Stimulated activated naive B cell treated with anti-CD40 and anti-IgM and Interleukin-4, amounts not matched to agents 10 μg/mL and 1 μg/mL and 100 μg/mL, for 72 hours (primary cell): Measurements from ENCODE around the gene C4orf54.

Source experiments
- ATAC-seq, 2 donors: fragments of 150-1000 bp; cut with Tn5 transposase; replicated peaks; 2 replicates each; pipeline ENCODE4 v1.10.0; 2021; ENCODE audit warnings: moderate library complexity in 1 of 2
- DNase-seq: peaks from one replicate; pipeline ENCODE4 v3.0.0; 2021
- H3K27ac Mint-ChIP-seq: one replicate; pipeline ENCODE4 v1.8.0; 2022; ENCODE audit warnings: mild to moderate bottlenecking, mixed read lengths
- H3K27me3 Mint-ChIP-seq, 2 donors: one replicate each; pipeline ENCODE4 v1.8.0; 2022; ENCODE audit warnings: mixed read lengths in 2 of 2
- H3K36me3 Mint-ChIP-seq, 2 donors: one replicate each; pipeline ENCODE4 v1.8.0; 2022; ENCODE audit warnings: mixed read lengths in 2 of 2, mild to moderate bottlenecking in 1 of 2
- H3K4me1 Mint-ChIP-seq, 2 donors: one replicate each; pipeline ENCODE4 v1.8.0; 2022; ENCODE audit warnings: mixed read lengths in 2 of 2, mild to moderate bottlenecking in 1 of 2
- H3K4me3 Mint-ChIP-seq, 2 donors: one replicate each; pipeline ENCODE4 v1.8.0; 2022; ENCODE audit warnings: mild to moderate bottlenecking in 2 of 2, mixed read lengths in 2 of 2, moderate library complexity in 1 of 2
- H3K9me3 Mint-ChIP-seq, 2 donors: one replicate each; pipeline ENCODE4 v1.8.0; 2022; ENCODE audit warnings: mixed read lengths in 2 of 2, mild to moderate bottlenecking in 1 of 2

Gene C4orf54

DNA sequence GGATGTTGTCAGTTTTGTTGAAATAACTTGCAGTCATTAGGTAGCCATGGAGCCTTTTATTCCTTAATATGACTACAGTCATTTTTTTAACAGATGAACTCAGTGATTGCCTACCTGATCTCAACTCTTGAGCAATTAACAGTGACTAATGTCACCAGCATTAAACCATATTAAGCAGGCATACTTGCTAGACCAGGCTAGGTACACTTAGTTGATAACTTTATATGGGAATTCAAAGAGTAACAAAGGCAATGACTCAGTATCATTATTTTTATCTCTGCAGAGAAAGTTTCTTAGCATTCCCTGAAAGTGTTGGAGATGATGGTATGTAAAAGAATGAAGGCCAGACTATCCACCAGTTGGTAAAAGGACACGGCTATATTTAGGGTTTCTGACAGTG is at the start of gene C4orf54:
TSS of gene C4orf54 (minus strand) at position 31 of the 400 bp plus-strand sequence. CDS start 3,180 bp downstream, outside the sequence.
- H3K36me3 Mint-ChIP-seq = no peaks in the 10 kb centered on the region
- no peak for ATAC-seq
- DNase-seq = no peak
- no peak within 1 kb of the TSS for H3K4me3 Mint-ChIP-seq
- no peak within 1 kb of the TSS for H3K27ac Mint-ChIP-seq
- peaks cover 0 to 10% of the 10 kb centered on the region in 2 donors for H3K27me3 Mint-ChIP-seq
- peaks cover 1 to 3% of the 10 kb centered on the region in 2 donors for H3K9me3 Mint-ChIP-seq
- H3K4me1 Mint-ChIP-seq = no peaks in the 10 kb centered on the region

DNA sequence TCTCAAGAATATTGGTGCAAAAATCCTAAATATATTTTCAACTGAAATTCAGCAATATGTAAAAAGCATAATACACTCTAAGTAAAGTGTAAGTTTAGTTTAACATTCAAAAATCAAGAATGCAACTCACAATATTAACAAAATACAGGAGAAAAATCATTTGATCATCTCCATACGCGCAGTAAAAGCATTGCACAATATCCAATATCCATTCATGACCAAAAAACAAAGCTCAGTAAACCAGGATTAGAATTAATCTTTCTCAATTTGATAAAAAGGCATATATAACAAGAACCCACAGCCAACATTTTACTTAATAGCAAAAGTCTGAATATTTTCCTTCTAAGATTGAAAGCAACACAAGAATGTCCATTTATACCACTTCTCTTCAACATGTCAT is 48.3 kb upstream of the C4orf54 start:
- DNase-seq (no peak), ATAC-seq (no peak)
- no peak overlapping the region for H3K27ac Mint-ChIP-seq
- H3K9me3 Mint-ChIP-seq = no peaks in the 10 kb centered on the region
- peaks cover 15 to 19% of the 10 kb centered on the region in 2 donors for H3K27me3 Mint-ChIP-seq
- H3K36me3 Mint-ChIP-seq = no peaks in the 10 kb centered on the region
- H3K4me1 Mint-ChIP-seq = no peaks in the 10 kb centered on the region
- no peak overlapping the region for H3K4me3 Mint-ChIP-seq

DNA sequence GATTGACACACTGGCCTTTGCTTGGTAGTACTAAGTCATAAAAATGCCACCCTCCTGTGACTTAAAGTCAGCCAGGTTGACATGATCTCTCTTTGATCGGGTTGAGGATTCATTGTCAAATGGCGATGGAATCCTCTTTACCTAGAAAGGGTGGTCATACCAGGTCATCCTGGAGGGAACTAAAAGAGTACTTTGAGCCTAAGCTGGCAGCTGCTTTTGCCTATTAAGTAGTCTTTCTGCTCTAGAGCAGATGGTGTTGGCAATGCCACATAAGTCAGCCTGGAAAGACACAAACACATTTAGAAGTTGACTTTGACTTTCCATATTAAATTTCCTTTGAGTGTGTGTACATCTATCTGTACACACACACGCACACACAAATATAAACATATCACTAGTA is 39.2 kb upstream of the C4orf54 start:
- Mint-ChIP-seq H3K4me1 (no peaks in the 10 kb centered on the region), H3K36me3 (no peaks in the 10 kb centered on the region), H3K27me3 (peaks cover 21 to 36% of the 10 kb centered on the region in 2 donors), H3K4me3 (no peak overlapping the region), H3K27ac (no peak overlapping the region), H3K9me3 (peaks cover under 1 to 4% of the 10 kb centered on the region in 2 donors)
- no peak for ATAC-seq
- no peak for DNase-seq

DNA sequence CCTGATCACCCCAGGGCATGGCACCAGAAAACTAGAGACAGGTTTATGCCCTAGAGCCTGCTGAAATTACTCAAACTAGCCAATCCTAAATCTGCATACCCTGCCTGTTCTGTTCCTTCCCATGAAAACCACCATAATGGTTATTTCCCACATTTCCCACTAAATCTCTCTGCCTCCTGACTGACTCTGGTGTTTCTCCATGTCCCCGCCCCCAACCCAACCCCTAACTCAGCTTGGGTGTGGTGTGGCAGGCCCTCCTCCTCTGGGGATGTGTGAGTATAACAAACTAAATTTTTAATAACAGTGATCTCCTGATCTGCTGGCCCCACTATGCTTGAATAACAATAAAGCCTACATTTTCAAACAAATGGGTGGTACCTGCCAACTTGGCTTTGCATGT is 35.5 kb upstream of the C4orf54 start:
- no peak overlapping the region for H3K4me3 Mint-ChIP-seq
- ATAC-seq (no peak), DNase-seq (no peak)
- H3K9me3 Mint-ChIP-seq = peaks cover 16 to 17% of the 10 kb centered on the region in 2 donors
- no peak overlapping the region for H3K27ac Mint-ChIP-seq
- peaks cover 0 to 5% of the 10 kb centered on the region in 2 donors for H3K36me3 Mint-ChIP-seq
- peaks cover 4 to 7% of the 10 kb centered on the region in 2 donors for H3K27me3 Mint-ChIP-seq
- H3K4me1 Mint-ChIP-seq = no peaks in the 10 kb centered on the region

DNA sequence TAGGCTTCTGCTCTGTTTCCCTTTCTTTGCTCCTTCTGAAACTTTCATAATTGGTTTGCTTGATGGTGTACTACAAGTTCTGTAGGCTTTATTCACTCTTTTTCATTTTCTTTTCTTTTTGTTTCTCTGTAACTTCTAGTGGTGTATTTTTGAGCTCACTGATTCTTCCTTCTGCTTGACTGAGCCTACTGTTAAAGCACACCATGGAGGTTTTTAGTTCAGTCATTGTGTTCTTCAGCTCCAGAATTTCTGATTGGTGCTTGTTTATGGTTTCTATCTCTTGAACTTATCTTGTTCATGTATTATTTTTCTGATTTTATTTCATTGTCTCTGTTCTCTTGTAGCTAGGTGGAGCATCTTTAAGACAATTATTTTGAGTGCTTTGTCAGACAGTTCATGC is 33.4 kb upstream of the C4orf54 start:
- H3K27me3 Mint-ChIP-seq = peaks cover 4 to 7% of the 10 kb centered on the region in 2 donors
- no peak overlapping the region for H3K4me3 Mint-ChIP-seq
- peaks cover 16 to 17% of the 10 kb centered on the region in 2 donors for H3K9me3 Mint-ChIP-seq

DNA sequence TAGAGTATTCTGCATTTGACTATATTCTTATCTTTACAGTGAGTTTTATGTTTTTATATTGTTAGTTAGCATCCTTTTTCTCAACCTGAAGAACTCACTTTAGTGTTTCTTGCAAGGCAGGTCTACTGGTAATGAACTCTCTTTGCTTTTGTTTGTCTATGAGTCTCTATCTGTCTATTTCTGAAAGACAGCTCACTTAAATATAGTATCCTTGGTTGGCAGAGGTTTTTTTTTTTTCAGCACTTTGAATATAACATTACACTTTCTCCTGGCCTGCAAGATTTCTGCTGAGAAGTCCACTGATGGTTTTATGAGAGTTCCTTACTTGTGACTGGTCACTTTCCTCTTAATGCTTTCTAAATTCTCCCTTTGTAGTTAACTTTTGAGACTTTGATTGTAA is 32.8 kb upstream of the C4orf54 start:
- H3K9me3 Mint-ChIP-seq = peaks cover 16 to 17% of the 10 kb centered on the region in 2 donors
- peaks cover 0 to 5% of the 10 kb centered on the region in 2 donors for H3K36me3 Mint-ChIP-seq
- H3K4me3 Mint-ChIP-seq = no peak overlapping the region
- H3K27me3 Mint-ChIP-seq = peaks cover 4 to 7% of the 10 kb centered on the region in 2 donors
- no peak overlapping the region for H3K27ac Mint-ChIP-seq
- ATAC-seq (no peak), DNase-seq (no peak)
- H3K4me1 Mint-ChIP-seq = no peaks in the 10 kb centered on the region

More for the DNA sequence above, 33.4 kb upstream of the C4orf54 start:
- Mint-ChIP-seq H3K36me3 (peaks cover 0 to 5% of the 10 kb centered on the region in 2 donors), H3K4me1 (no peaks in the 10 kb centered on the region), H3K27ac (no peak overlapping the region)
- DNase-seq (no peak), ATAC-seq (no peak)

DNA sequence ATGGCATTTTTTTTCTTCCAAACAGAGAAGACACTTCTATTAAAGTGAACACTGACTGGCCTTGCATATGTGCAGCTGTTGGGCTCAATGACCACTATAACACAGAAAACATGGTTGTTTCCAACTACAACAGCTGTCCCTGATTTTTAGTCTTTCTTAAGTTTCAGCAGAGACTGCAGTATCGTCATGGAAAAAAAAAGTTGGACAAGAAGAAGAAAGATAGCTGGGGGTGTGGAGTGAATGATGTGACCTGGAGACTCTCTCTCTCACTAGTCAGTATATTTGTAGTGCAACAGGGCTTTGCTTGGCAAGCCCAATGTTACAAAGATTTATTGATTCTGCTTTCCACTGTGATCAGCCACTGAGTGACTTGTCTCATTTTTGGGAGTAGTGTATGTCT is 29.5 kb upstream of the C4orf54 start:
- ATAC-seq (no peak), DNase-seq (no peak)
- H3K4me3 Mint-ChIP-seq = no peak overlapping the region
- H3K27me3 Mint-ChIP-seq = peaks cover 0 to 11% of the 10 kb centered on the region in 2 donors
- H3K4me1 Mint-ChIP-seq = no peaks in the 10 kb centered on the region
- no peak overlapping the region for H3K27ac Mint-ChIP-seq
- H3K36me3 Mint-ChIP-seq = peaks cover 0 to 5% of the 10 kb centered on the region in 2 donors
- H3K9me3 Mint-ChIP-seq = peaks cover 15 to 16% of the 10 kb centered on the region in 2 donors

DNA sequence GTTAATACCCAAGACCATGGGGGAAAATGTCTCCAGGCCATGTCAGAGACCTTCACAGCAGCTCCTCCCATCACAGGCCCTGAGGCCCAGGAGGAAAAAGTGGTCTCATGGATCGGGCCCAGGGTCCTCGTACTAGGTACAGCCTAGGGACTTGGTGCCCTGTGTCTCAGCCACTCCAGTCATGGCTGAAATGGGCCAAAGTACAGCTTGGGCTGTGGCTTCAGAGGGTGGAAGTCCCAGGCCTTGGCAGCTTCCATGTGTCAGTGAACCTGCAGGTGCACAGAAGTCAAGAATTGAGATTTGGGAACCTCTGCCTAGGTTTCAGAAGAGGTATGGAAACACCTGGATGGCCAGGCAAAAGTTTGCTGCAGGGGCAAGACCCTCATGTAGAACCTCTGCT is 27.6 kb upstream of the C4orf54 start:
- no peak overlapping the region for H3K4me3 Mint-ChIP-seq
- H3K36me3 Mint-ChIP-seq = peaks cover 0 to 3% of the 10 kb centered on the region in 2 donors
- no peak for DNase-seq
- no peaks in the 10 kb centered on the region for H3K4me1 Mint-ChIP-seq
- ATAC-seq = no peak
- H3K9me3 Mint-ChIP-seq = peaks cover 3 to 4% of the 10 kb centered on the region in 2 donors
- no peak overlapping the region for H3K27ac Mint-ChIP-seq
- peaks cover 0 to 11% of the 10 kb centered on the region in 2 donors for H3K27me3 Mint-ChIP-seq

DNA sequence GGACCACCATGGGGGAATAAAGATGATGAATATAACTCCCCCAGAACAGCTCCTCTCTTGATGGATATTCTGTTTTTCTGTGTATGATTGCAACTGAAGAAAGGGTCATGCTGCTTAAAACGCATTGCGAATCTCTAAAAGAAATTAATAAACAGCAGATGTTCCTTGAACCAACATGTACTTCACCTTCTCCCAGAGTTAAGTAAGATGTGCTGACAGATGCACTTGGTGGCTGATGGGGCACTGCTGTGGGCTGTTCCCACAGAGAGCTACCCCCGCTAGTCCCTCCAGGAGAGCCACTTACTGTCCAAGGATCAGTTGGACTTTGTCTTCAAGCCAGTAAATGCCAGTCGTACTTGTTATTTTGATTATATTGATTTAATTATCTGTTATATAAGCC is 26.3 kb upstream of the C4orf54 start:
- Mint-ChIP-seq H3K4me3 (no peak overlapping the region), H3K36me3 (no peaks in the 10 kb centered on the region), H3K9me3 (no peaks in the 10 kb centered on the region)

DNA sequence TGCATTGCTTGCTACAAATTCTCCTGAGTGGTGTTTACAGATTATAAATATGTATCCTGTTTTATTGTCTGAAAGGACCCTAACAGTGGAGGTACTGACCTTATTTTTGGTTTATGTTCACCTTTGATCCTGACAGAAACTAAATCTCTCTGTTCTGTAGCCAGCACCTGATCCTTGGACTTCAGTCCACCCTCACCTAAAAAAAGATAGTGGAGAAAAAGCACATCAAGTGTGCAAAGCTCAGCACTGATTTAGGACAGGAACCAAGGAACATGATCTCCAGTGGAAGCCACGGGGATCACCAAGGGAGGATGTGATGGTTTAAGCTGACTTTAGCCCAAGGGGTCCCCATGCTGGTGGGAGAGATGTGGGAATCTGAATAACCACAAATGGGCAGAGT is 22.3 kb upstream of the C4orf54 start:
- no peak overlapping the region for H3K27ac Mint-ChIP-seq
- H3K4me1 Mint-ChIP-seq = peaks cover 2 to 6% of the 10 kb centered on the region in 2 donors
- peaks cover under 1 to 8% of the 10 kb centered on the region in 2 donors for H3K9me3 Mint-ChIP-seq
- H3K4me3 Mint-ChIP-seq = no peak overlapping the region
- no peaks in the 10 kb centered on the region for H3K36me3 Mint-ChIP-seq
- H3K27me3 Mint-ChIP-seq = peaks cover 5 to 7% of the 10 kb centered on the region in 2 donors
- no peak for ATAC-seq
- DNase-seq = no peak

More for the DNA sequence above, 26.3 kb upstream of the C4orf54 start:
- Mint-ChIP-seq H3K27ac (no peak overlapping the region), H3K4me1 (no peaks in the 10 kb centered on the region), H3K27me3 (peaks cover 0 to 7% of the 10 kb centered on the region in 2 donors)
- no peak for DNase-seq
- ATAC-seq = no peak

DNA sequence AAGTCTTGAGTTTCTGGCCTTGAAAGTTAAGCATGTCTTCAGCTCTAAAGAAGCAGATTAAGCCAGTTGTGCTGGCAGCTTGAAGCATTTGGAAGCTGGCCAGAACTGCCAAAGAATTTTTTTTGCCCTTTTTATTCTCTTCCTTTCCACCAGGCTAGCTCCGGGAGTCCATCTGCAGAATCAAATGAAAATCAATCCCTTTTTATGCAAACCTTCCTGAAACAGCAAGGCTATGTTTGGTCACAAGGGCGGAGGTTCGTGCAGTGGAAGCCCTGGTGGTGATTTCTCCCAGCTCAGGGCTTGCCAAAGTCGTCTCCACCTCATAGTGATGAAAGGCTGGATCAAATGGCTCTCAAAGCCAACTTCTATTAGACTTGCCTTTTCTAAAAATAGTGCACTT is 21.6 kb upstream of the C4orf54 start:
- DNase-seq = no peak
- H3K27ac Mint-ChIP-seq = no peak overlapping the region
- H3K4me1 Mint-ChIP-seq = peaks cover 2 to 6% of the 10 kb centered on the region in 2 donors
- peaks cover 5 to 7% of the 10 kb centered on the region in 2 donors for H3K27me3 Mint-ChIP-seq
- ATAC-seq = no peak
- H3K36me3 Mint-ChIP-seq = no peaks in the 10 kb centered on the region
- no peak overlapping the region for H3K4me3 Mint-ChIP-seq
- peaks cover 5 to 8% of the 10 kb centered on the region in 2 donors for H3K9me3 Mint-ChIP-seq

DNA sequence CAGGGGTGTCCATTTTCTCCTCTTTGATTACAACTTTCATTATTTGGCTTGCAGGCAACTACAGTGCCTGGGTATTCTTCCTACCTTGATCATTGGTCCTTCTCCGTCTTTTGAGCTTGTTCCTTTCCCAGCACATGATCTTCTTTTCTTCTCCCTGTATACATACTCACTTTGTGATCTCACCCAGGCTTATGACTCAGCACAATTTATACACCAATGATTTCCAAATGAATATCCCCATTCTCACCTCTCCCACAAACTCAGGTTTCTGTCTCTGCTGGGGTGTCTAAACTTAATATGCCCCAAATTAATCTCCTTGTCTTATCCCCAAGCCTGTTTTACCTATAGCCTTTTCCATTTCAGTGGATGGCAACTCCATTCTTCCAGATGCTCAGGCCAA is 19.5 kb upstream of the C4orf54 start:
- Mint-ChIP-seq H3K9me3 (peaks cover 17 to 21% of the 10 kb centered on the region in 2 donors), H3K4me1 (peaks cover 2 to 6% of the 10 kb centered on the region in 2 donors)
- ATAC-seq = no peak

DNA sequence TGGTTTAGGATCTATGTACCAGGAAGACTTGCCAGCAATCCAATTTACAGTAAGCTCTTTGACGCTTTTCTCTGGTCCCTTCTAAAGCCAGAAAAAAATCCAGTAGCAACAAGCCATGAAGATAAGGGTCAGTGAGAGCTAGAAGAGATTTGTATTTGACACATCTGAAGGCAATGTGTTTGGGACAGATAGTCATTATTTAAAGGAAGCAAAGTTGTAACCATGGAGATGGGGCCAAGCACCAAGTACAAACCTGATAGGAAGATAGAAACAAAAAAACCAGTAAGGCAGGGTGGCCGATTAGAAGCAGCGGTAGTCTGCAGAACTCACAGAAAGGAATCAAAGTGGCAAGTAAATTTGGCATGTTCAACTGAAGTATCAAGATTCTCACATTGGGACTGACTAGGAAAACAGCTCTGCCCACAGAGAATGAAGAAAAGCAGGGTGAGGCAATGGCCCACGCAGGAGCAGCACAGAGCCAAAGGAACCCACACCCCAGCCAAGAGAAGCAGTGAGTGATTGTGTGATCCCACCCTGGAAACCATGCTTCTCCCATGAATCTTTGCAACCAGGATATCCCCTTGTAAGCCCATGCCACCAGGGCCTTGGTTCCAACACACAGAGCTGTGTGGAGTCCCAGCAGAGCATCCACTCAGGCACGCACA is 12.9 kb upstream of the C4orf54 start:
- Mint-ChIP-seq H3K4me3 (no peak overlapping the region), H3K27ac (no peak overlapping the region), H3K4me1 (no peaks in the 10 kb centered on the region), H3K36me3 (peaks cover 0 to 3% of the 10 kb centered on the region in 2 donors), H3K9me3 (peaks cover 17 to 29% of the 10 kb centered on the region in 2 donors), H3K27me3 (peaks cover 6 to 14% of the 10 kb centered on the region in 2 donors)
- DNase-seq (no peak), ATAC-seq (no peak)

More for the DNA sequence above, 19.5 kb upstream of the C4orf54 start:
- Mint-ChIP-seq H3K27ac (no peak overlapping the region), H3K4me3 (no peak overlapping the region), H3K36me3 (no peaks in the 10 kb centered on the region), H3K27me3 (peaks cover 1 to 5% of the 10 kb centered on the region in 2 donors)
- no peak for DNase-seq

DNA sequence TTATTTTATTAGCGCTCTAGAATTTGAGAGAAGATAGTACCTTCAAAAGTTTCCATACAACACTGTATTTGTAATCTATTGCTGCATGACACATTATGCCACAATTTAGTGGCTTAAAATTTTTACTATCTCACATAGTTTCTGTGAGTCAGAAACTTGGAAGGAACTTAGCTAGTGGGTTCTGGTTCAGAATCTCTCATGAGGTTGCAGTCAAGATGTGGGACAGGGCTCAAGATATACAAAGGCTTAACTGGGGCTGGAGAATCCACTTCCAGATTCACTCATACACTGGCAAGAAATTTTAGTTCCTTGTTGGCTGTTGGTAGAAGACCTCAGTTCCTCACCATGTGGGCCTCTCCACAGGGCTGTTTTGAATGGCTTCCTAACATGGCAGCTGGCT is 11.5 kb upstream of the C4orf54 start:
- peaks cover 6 to 14% of the 10 kb centered on the region in 2 donors for H3K27me3 Mint-ChIP-seq
- H3K9me3 Mint-ChIP-seq = peaks cover 17 to 24% of the 10 kb centered on the region in 2 donors
- ATAC-seq = no peak

DNA sequence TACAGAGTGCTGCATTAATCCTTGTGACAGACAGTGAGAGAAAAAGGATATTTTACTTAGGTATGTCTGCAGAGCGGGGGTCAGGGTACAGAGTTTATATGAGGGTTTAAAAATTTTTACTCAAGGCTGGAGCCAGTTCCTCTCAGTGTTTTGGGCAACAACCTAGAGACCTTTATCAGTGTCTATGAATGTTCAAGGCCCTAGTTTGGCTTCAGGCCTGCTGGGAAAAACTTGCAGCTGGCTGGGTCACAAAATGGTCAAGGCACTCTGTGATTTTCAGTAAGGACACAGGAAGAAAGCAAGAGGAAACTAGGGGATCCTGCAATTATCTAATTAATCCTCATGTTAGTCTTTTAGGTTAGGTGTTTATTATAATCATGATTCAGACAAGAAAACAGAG is 10.8 kb upstream of the C4orf54 start:
- Mint-ChIP-seq H3K36me3 (peaks cover 0 to 3% of the 10 kb centered on the region in 2 donors), H3K9me3 (peaks cover 17 to 19% of the 10 kb centered on the region in 2 donors), H3K27me3 (peaks cover 9 to 16% of the 10 kb centered on the region in 2 donors), H3K4me1 (no peaks in the 10 kb centered on the region), H3K27ac (no peak overlapping the region), H3K4me3 (no peak overlapping the region)
- DNase-seq = no peak
- ATAC-seq = no peak

More for the DNA sequence above, 11.5 kb upstream of the C4orf54 start:
- H3K4me1 Mint-ChIP-seq = no peaks in the 10 kb centered on the region
- H3K27ac Mint-ChIP-seq = no peak overlapping the region
- no peak for DNase-seq
- H3K36me3 Mint-ChIP-seq = peaks cover 0 to 3% of the 10 kb centered on the region in 2 donors
- H3K4me3 Mint-ChIP-seq = no peak overlapping the region
